HG02588 (cell line): ENCODE results near the gene DCAF8.

Experiments used
- ATAC-seq: cut with Tn5 transposase; IDR thresholded peaks from one replicate; pipeline ENCODE4 v1.9.1; 2021; ENCODE audit warnings: mild to moderate bottlenecking, moderate library complexity; ENCODE audit not compliant: unreplicated experiment

DCAF8 gene

GRCh38 chr1:160227034-160227433 is 35.3 kb downstream of the DCAF8 start:
- ATAC-seq = no peak

DNA sequence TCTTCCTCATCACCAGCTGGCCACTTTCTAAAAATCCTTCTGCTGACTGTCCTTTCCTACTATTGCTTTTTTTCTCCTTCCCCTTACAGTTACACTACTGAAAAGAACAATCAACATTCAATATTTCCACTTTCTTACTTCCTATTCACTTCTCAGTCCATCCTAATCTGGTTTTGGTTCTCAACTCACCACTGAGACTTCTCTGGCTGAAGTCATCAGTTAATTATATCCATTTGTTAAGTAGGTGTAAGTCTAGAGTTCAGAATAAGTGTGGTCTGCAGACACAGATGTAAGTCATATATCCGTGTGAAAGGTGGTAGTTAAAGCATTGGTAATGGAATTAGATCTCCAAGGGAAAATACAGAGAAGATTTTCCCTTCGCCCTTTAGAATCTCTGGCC is 35.7 kb downstream of the DCAF8 start:
- ATAC-seq = no peak

DNA sequence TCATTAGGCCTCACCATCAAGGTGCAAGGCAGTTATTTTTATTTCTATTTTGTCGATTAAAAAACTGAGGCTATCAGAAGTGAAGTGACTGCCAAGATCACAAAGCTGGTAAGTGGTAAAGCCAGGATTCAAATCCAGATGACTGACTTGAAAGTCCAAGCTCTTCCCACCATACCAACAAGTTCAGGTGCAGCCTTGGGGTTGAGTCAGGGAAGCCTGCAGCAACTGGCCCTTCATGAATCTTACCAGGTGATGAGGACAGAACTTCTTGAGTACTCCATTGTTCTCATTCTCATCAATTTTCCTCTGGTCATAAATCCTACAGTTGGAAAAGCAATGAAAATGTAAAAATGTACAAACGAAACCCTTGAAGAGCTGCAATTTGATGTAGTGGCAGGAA is 37.0 kb downstream of the DCAF8 start:
- ATAC-seq = no peak

GRCh38 chr1:160224606-160225005 is 37.7 kb downstream of the DCAF8 start:
- ATAC-seq = no peak

- ATAC-seq = no peak
Observed at GRCh38 chr1:160222546-160222945, 39.8 kb downstream of the DCAF8 start.

GRCh38 chr1:160221089-160221488 is 41.3 kb downstream of the DCAF8 start:
- no peak for ATAC-seq

DNA sequence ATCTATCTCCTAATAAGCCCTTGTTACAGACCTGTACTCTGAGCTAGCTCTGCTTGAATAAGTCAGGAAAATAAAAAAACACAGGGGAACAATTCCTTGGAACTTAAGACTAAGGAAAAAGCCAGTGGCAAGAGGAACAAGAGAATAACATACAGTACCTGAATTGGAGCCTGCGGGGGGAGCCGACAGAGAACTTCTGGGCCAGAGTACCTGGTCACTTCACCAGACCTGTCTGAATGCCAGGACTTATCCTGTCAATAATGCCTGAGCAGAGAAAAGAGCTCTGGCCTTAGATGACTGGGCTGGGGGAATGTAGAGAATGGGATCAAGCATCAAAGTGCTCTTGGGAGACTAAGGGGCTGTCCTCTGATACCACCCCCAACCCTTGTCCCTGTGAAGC is 42.0 kb downstream of the DCAF8 start:
- ATAC-seq = no peak

- ATAC-seq = no peak
Observed at GRCh38 chr1:160219062-160219929, 43.1 kb downstream of the DCAF8 start.

GRCh38 chr1:160217481-160218051 is 44.8 kb downstream of the DCAF8 start:
- ATAC-seq = no peak

GRCh38 chr1:160216301-160216700 is 46.0 kb downstream of the DCAF8 start:
- no peak for ATAC-seq

GRCh38 chr1:160214481-160215140 is 47.7 kb downstream of the DCAF8 start:
- no peak for ATAC-seq

DNA sequence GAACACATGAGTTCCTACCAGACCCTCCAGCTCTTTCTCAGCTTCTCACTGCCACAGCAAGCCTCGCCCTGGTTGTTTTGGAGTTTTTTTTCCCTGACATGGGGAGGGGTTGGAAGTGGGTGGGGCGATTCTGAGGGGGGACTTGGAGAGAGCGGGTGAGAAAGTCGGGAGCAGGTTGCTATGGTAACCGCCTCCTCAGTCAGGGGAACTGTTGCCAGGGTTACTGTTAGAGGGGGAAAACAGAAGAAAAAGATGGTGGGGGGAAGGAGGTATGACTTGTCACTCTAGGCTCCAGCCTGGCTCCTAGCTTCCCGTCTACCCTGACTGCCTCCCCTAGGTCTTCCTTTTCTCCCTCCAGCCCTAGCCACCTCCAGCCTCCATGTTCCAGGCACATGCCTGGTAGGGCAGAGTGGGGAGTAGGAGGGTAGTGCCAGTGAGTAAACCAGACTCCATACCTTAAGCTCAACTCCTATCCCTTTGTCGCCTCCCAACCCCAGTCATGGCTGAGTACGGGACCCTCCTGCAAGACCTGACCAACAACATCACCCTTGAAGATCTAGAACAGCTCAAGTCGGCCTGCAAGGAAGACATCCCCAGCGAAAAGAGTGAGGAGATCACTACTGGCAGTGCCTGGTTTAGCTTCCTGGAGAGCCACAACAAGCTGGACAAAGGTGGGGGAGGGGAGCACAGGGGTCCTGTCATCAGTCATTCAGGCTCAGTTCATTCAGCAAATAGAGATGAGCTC is 51.1 kb downstream of the DCAF8 start:
- no peak for ATAC-seq

GRCh38 chr1:160210561-160210960 is 51.8 kb downstream of the DCAF8 start:
- no peak for ATAC-seq

GRCh38 chr1:160209321-160210046 is 52.9 kb downstream of the DCAF8 start:
- ATAC-seq = no peak

DNA sequence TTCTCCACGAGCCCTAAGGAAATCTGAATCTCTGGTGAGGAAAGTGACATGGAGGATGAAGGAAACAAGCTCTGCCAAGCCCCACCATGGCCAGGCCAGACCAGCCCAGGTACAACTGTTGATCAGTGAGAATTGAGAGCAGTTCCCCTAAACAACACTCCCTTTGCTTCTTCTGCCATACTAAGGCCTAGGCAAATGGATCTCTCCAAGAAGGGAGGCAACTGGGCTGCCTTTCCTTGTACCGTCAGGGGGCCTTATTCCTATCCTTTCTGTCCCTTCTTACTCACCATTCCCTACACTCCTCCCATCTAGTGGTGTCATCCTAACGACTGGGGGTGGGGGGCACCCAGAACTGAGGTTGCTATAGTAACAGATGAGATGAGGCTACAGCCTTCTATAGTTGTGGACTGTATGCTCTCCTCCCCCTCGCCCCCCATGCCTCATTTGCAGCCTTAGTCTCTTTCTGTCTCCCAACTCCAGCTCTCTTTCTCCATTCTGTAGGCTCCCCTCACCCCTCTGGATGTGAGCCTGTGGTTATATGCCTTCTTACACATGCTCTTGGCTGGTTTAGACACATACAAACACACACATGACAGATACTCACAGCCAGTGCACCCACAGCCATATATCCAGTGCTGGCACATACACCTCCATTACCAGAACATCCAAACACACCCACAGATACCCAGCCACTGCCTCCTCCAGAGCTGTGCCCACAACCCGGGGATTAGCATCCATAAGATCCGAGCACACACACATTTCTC is 53.6 kb downstream of the DCAF8 start:
- no peak for ATAC-seq

DNA sequence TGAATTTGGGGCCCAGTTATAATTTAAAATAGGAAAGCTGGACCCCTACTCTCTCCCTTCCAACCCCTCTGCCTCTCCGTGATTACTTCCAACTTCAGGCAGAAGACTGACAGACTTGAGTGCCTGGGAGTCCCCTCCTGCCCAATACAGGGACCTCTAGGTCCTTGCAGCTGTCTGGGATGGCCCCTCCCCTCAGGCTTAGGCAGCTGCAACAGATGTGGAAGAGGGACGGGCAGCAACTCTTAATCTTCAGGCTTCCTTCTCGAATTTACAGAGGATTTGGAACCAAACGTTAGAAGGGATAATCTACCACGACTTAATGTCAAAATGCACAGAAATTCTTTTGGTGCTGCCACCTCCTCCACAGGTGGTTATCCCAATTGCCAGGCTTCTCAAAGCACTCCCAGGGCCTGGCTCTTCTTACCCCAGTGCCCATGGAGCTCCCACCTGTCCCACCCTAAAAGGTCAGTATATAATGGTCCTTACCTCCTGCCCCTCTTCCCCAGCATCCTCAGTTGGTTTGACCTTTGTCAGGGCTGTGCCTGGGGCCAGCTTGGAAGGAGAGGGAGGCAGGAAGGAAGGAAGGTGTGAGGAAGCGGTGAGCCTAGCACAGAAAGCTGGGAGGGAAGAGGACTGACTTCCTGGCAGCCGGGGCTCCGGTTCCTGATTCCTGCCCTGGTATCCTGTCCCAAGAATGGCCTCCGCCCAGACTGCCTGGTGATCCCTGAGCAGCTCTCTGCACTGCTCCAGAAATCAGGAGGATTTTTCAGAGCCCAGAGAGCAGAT is 54.4 kb downstream of the DCAF8 start:
- ATAC-seq = no peak

- no peak for ATAC-seq
Observed at GRCh38 chr1:160207118-160207650, 55.2 kb downstream of the DCAF8 start.

DNA sequence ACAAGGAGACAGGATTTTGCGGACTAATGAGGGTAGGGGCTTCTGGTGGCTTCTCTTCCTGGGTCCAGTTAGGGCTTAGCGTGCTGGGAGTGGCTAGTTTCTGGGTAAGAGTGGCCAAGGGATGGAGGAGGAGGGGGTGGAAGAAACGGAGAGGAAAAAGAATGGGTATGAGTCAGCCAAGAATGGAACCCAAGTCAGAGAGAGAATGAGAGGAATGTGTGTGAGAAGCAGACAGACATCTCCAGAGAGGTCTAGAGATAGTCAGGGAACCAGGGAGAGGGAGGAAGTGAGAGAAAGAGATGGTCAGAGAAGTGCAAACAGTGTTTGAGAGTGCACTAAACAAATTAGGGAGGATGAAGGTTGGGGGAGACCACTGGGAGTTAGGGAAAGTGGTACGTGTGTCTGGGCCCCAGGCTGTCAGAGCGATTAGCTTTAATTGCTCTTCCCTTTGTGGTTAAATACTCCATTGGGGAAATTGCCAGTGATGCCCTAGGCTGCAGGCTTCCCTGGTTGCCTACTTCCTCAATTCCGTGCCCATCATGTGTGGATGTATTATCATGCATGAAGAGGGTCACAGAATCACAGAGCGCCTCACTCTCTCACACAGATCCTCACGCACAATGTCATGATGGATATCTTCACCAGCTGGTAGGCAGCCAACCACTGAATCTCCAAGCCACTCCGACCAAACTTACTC is 55.8 kb downstream of the DCAF8 start:
- no peak for ATAC-seq
